HepG2 (cell line): ENCODE results near the gene CCL19. TPM values are rescaled to one million over a fixed set of nuclear protein-coding genes. Genes with fewer than 3 reads are reported as not detected.

Experiments
- CHD4 ChIP-seq: fragments of 200-600 bp; sonication (generic); IDR thresholded peaks from 2 replicates; pipeline ENCODE4 v1.7.0; 2017; ENCODE audit warnings: mild to moderate bottlenecking, low read length, borderline replicate concordance
- KAT7 ChIP-seq: IDR thresholded peaks from 2 replicates; pipeline ENCODE4 v1.6.1; 2018; ENCODE audit warnings: borderline replicate concordance, missing compliant biosample characterization
- MYC ChIP-seq: sonication (generic); formaldehyde crosslinking; IDR thresholded peaks from 2 replicates; pipeline ENCODE4 v1.9.0; 2021; ENCODE audit warnings: missing genetic modification reagents, borderline replicate concordance
- MZF1 ChIP-seq: sonication (generic); formaldehyde crosslinking; IDR thresholded peaks from 2 replicates; pipeline ENCODE4 v1.8.1; 2023; ENCODE audit warnings: mild to moderate bottlenecking, missing genetic modification reagents, borderline replicate concordance
- NR2F6 ChIP-seq, 2 experiments: IDR thresholded peaks; 2 replicates each; pipeline ENCODE4 v1.6.1; 2016; ENCODE audit warnings: antibody characterized with exemption in 1 of 2, mild to moderate bottlenecking in 1 of 2
- SCMH1 ChIP-seq: sonication (generic); formaldehyde crosslinking; IDR thresholded peaks from 2 replicates; pipeline ENCODE4 v1.9.0; 2021; ENCODE audit warnings: missing genetic modification reagents, mild to moderate bottlenecking, borderline replicate concordance
- ZNF563 ChIP-seq: sonication (generic); formaldehyde crosslinking; IDR thresholded peaks from 2 replicates; pipeline ENCODE4 v1.8.0; 2022; ENCODE audit warnings: mild to moderate bottlenecking, moderate library complexity, missing genetic modification reagents
- ZNF572 ChIP-seq: sonication (generic); formaldehyde crosslinking; IDR thresholded peaks from 2 replicates; pipeline ENCODE4 v1.5.1; 2020; ENCODE audit warnings: mild to moderate bottlenecking, missing genetic modification reagents
- ZNF605 ChIP-seq: sonication (generic); formaldehyde crosslinking; IDR thresholded peaks from 2 replicates; pipeline ENCODE4 v1.8.0; 2022; ENCODE audit warnings: mild to moderate bottlenecking, missing genetic modification reagents
- polyA plus RNA-seq, 8 experiments: library from polyadenylated mRNA; depleted of rRNA in 3 of 8; stranded (reverse) in 7 of 8; unstranded in 1 of 8; fragments of >200 nt; fragmentation: Illumina TruSeq in 4 of 8; extraction: Trizol in 4 of 8; gene quantifications; 2 replicates each; pipeline versions ENCODE4 v1.2.1 to v1.2.3, GENCODE V29; 2011 to 2016; ENCODE audit warnings: low read depth in 4 of 8, missing spikeins in 1 of 8, mixed read lengths in 1 of 8; ENCODE audit not compliant: insufficient read depth in 1 of 8
- total RNA-seq, 5 experiments: library from RNA; depleted of rRNA; stranded (reverse); fragments of >200 nt; fragmentation: Illumina TruSeq; extraction: Trizol; gene quantifications; 2 replicates each; pipeline ENCODE4 v1.2.3, GENCODE V29; 2016; ENCODE audit warnings: low read depth in 1 of 5
- TF ChIP-seq, protein P1 (sequence below): sonication (generic); formaldehyde crosslinking; IDR thresholded peaks from 2 replicates; pipeline ENCODE4 v1.4.0; 2020; ENCODE audit warnings: mild to moderate bottlenecking, missing genetic modification reagents
- TF ChIP-seq, protein P2 (sequence below): sonication (generic); formaldehyde crosslinking; IDR thresholded peaks from 2 replicates; pipeline ENCODE4 v1.5.0; 2020; ENCODE audit warnings: missing genetic modification reagents, mild to moderate bottlenecking, borderline replicate concordance
- TF ChIP-seq, protein P3 (sequence below): sonication (generic); formaldehyde crosslinking; IDR thresholded peaks from 2 replicates; pipeline ENCODE4 v1.4.0; 2020; ENCODE audit warnings: missing genetic modification reagents
- TF ChIP-seq, protein P4 (sequence below): sonication (generic); formaldehyde crosslinking; IDR thresholded peaks from 2 replicates; pipeline ENCODE4 v1.5.0; 2020; ENCODE audit warnings: missing genetic modification reagents, mild to moderate bottlenecking, borderline replicate concordance
- TF ChIP-seq, protein P5 (sequence below): sonication (generic); formaldehyde crosslinking; IDR thresholded peaks from 2 replicates; pipeline ENCODE4 v1.4.0; 2020; ENCODE audit warnings: missing genetic modification reagents, borderline replicate concordance
- TF ChIP-seq, protein P6 (sequence below): sonication (generic); formaldehyde crosslinking; IDR thresholded peaks from 2 replicates; pipeline ENCODE4 v1.5.1; 2020; ENCODE audit warnings: mild to moderate bottlenecking, moderate library complexity, missing genetic modification reagents

The CCL19 gene
- total and polyA plus RNA-seq, 2 of the 13 experiments (the other 11 are each of a cell fraction or from before 2014, with no cell fraction given) = not detected

DNA sequence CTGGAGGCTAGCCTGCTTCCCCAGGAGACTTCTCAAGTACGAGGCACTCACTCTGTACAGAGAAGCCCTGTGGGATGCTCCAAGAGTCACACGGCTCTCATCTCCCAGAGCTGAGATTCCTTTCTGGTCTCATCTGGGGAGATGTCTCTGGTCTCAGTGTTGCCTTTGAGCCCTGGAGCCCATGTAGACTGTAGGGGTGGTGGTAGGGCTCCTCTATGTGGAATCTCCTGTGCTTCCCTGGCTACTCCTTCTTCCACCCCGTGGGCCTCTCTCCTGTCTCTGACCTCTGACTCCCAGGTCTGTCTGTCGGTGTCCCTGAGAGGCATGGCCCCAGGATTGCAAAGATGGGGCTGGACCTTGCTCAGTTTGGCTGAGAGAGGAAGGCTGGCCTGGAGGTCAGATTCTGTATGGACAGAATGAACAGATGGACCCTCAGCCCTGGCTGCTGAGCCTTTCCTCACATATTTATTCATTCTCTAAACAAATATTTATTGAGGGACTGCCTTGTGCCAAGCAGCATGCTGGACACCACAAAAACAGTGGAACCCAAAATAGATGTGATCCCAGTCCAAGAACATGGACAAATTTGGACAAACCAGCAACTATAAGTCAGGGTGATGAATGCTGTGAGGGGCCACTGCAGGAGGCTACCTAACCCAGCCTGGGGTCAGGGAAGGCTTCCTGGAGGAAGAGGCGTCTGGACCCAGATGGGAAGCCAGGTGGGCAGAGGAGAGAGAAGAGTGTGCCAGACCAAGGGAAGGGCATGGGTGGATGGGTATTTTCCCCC is 2.6 kb downstream of the CCL19 start (continued):
- TF ChIP-seq, protein P1, sequence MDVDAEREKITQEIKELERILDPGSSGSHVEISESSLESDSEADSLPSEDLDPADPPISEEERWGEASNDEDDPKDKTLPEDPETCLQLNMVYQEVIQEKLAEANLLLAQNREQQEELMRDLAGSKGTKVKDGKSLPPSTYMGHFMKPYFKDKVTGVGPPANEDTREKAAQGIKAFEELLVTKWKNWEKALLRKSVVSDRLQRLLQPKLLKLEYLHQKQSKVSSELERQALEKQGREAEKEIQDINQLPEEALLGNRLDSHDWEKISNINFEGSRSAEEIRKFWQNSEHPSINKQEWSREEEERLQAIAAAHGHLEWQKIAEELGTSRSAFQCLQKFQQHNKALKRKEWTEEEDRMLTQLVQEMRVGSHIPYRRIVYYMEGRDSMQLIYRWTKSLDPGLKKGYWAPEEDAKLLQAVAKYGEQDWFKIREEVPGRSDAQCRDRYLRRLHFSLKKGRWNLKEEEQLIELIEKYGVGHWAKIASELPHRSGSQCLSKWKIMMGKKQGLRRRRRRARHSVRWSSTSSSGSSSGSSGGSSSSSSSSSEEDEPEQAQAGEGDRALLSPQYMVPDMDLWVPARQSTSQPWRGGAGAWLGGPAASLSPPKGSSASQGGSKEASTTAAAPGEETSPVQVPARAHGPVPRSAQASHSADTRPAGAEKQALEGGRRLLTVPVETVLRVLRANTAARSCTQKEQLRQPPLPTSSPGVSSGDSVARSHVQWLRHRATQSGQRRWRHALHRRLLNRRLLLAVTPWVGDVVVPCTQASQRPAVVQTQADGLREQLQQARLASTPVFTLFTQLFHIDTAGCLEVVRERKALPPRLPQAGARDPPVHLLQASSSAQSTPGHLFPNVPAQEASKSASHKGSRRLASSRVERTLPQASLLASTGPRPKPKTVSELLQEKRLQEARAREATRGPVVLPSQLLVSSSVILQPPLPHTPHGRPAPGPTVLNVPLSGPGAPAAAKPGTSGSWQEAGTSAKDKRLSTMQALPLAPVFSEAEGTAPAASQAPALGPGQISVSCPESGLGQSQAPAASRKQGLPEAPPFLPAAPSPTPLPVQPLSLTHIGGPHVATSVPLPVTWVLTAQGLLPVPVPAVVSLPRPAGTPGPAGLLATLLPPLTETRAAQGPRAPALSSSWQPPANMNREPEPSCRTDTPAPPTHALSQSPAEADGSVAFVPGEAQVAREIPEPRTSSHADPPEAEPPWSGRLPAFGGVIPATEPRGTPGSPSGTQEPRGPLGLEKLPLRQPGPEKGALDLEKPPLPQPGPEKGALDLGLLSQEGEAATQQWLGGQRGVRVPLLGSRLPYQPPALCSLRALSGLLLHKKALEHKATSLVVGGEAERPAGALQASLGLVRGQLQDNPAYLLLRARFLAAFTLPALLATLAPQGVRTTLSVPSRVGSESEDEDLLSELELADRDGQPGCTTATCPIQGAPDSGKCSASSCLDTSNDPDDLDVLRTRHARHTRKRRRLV (CRISPR knock-in tag) = no peak
- TF ChIP-seq SCMH1 (CRISPR knock-in tag) = no peak
- TF ChIP-seq KAT7 = no peak
- TF ChIP-seq, protein P2, sequence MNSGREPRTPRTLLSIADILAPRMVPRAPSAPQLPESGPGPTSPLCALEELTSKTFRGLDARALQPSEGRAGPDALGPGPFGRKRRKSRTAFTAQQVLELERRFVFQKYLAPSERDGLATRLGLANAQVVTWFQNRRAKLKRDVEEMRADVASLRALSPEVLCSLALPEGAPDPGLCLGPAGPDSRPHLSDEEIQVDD (CRISPR knock-in tag) = no peak
- TF ChIP-seq CHD4 = 0 out of 2 replicates have a peak, but pooled peaks have one; percentile 21
- no peak for TF ChIP-seq ZNF605
- TF ChIP-seq ZNF572 (CRISPR knock-in tag) = 0 out of 2 replicates have a peak, but pooled peaks have one; percentile 22
- TF ChIP-seq, protein P3, sequence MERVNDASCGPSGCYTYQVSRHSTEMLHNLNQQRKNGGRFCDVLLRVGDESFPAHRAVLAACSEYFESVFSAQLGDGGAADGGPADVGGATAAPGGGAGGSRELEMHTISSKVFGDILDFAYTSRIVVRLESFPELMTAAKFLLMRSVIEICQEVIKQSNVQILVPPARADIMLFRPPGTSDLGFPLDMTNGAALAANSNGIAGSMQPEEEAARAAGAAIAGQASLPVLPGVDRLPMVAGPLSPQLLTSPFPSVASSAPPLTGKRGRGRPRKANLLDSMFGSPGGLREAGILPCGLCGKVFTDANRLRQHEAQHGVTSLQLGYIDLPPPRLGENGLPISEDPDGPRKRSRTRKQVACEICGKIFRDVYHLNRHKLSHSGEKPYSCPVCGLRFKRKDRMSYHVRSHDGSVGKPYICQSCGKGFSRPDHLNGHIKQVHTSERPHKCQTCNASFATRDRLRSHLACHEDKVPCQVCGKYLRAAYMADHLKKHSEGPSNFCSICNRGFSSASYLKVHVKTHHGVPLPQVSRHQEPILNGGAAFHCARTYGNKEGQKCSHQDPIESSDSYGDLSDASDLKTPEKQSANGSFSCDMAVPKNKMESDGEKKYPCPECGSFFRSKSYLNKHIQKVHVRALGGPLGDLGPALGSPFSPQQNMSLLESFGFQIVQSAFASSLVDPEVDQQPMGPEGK = peak; percentile 58
- TF ChIP-seq, protein P4, sequence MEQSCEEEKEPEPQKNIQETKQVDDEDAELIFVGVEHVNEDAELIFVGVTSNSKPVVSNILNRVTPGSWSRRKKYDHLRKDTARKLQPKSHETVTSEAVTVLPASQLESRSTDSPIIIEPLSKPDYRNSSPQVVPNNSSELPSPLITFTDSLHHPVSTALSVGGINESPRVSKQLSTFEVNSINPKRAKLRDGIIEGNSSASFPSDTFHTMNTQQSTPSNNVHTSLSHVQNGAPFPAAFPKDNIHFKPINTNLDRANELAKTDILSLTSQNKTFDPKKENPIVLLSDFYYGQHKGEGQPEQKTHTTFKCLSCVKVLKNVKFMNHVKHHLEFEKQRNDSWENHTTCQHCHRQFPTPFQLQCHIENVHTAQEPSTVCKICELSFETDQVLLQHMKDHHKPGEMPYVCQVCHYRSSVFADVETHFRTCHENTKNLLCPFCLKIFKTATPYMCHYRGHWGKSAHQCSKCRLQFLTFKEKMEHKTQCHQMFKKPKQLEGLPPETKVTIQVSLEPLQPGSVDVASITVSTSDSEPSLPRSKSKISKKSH (CRISPR knock-in tag) = no peak
- TF ChIP-seq NR2F6 (IDR thresholded peaks at IDR 0.05) = peak; percentile 95
- TF ChIP-seq NR2F6 (CRISPR knock-in tag; IDR thresholded peaks at IDR 0.05) = peak; percentile 95
- TF ChIP-seq, protein P5, sequence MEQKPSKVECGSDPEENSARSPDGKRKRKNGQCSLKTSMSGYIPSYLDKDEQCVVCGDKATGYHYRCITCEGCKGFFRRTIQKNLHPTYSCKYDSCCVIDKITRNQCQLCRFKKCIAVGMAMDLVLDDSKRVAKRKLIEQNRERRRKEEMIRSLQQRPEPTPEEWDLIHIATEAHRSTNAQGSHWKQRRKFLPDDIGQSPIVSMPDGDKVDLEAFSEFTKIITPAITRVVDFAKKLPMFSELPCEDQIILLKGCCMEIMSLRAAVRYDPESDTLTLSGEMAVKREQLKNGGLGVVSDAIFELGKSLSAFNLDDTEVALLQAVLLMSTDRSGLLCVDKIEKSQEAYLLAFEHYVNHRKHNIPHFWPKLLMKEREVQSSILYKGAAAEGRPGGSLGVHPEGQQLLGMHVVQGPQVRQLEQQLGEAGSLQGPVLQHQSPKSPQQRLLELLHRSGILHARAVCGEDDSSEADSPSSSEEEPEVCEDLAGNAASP (CRISPR knock-in tag) = peak; percentile 58; the same call in 1 of the 2 replicates
- TF ChIP-seq, protein P6, sequence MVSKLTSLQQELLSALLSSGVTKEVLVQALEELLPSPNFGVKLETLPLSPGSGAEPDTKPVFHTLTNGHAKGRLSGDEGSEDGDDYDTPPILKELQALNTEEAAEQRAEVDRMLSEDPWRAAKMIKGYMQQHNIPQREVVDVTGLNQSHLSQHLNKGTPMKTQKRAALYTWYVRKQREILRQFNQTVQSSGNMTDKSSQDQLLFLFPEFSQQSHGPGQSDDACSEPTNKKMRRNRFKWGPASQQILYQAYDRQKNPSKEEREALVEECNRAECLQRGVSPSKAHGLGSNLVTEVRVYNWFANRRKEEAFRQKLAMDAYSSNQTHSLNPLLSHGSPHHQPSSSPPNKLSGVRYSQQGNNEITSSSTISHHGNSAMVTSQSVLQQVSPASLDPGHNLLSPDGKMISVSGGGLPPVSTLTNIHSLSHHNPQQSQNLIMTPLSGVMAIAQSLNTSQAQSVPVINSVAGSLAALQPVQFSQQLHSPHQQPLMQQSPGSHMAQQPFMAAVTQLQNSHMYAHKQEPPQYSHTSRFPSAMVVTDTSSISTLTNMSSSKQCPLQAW (CRISPR knock-in tag) = no peak
- no peak; the same call in 1 of the 2 replicates for TF ChIP-seq MYC (CRISPR knock-in tag)
- no peak for TF ChIP-seq ZNF563
- TF ChIP-seq MZF1 (CRISPR knock-in tag) = no peak
